Body of pancreas (tissue), 4 donors: ENCODE results near the gene LIPT2.

Source experiments
- CTCF ChIP-seq, 7 experiments: fragments of 450-650 bp in 4 of 7; fragments of 200-600 bp in 3 of 7; sonication (generic) in 3 of 7; IDR thresholded peaks; one replicate each; pipeline ENCODE4 v1.5.1; 2016 to 2019; ENCODE audit warnings: antibody characterized with exemption in 7 of 7
- POLR2A ChIP-seq, 3 donors: fragments of 450-650 bp; IDR thresholded peaks; one replicate each; pipeline ENCODE4 v1.6.1; 2016; ENCODE audit warnings: antibody characterized with exemption in 3 of 3, mild to moderate bottlenecking in 2 of 3

DNA sequence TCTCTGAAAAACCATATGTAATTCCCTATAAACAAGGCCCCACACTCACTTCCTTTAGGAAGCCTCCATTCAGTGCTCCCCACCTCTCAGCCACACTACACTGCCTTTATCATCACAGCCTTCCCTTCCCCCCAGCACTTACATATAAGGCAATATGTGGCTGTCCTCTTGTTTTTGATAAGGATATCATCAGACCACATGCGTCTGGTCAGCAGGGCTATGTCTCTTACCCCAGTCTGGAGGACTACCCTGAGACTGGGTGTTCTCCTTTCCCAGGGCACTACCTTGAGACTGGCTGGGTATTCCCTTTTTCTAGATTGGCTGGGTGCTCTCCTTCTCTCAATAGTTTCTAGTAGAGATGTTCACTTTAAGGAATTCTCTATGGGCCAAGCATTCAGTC, 33.9 kb downstream of the LIPT2 start:
- no peak for TF ChIP-seq CTCF (IDR thresholded peaks at IDR 0.05)
- TF ChIP-seq POLR2A (IDR thresholded peaks at IDR 0.05): no peak
